Fibroblast of pulmonary artery (primary cell): ENCODE data around the gene UCHL3.

ENCODE experiments used
- DNase-seq: peaks from one replicate; pipeline ENCODE4 v3.0.0-alpha.2; 2010; ENCODE audit warnings: low read depth
- H3K4me3 ChIP-seq: replicated peaks from 2 replicates; pipeline ENCODE4 v1.5.1; 2011; ENCODE audit warnings: low read depth, mild to moderate bottlenecking, control low read depth, low read length, moderate library complexity
- TF ChIP-seq, protein P1 (sequence below): IDR thresholded peaks from 2 replicates; pipeline ENCODE4 v1.5.1; 2011; ENCODE audit warnings: mild to moderate bottlenecking, control low read depth, low read length, inconsistent platforms; ENCODE audit errors: missing control alignments

The UCHL3 gene

DNA sequence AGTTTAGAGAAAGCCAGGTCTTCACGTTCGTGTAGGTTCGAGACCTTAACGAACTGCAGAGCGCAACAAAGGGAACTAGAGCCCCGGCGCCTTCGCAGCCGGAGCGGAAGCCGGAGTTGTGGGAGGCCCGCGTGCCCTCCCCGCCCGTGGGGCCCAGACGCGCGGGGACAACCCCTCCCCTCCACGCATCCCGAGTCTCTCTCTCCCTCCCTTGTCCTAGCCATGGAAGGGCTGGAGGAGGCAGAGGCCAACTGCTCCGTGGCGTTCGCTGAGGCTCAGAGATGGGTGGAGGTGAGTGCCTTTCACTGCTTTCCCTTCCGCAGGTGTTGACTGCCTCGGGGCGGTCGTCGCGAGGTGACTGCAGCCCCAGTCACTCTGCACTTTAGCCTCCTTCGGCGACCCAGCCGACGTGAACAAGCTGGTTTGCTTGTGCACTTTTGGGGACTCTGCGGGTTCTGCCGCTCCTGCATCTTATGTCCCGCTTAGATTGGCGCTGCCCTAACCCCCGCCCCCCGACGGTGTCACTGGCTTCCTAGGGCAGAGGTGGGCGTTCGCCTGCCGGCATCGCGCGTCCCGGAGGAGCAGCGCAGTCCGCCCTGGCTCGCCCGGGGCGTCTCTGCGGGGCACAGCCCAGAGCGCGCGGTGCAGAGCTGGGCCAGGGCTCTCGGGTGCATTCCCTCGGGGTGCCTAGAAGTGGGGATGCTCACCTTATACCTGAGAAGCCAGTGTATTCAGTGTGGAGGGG is 87.0 kb downstream of the UCHL3 start:
- peak overlapping the region; percentile 85 for H3K4me3 ChIP-seq
- DNase-seq, result peak; percentile 47
- TF ChIP-seq, protein P1, sequence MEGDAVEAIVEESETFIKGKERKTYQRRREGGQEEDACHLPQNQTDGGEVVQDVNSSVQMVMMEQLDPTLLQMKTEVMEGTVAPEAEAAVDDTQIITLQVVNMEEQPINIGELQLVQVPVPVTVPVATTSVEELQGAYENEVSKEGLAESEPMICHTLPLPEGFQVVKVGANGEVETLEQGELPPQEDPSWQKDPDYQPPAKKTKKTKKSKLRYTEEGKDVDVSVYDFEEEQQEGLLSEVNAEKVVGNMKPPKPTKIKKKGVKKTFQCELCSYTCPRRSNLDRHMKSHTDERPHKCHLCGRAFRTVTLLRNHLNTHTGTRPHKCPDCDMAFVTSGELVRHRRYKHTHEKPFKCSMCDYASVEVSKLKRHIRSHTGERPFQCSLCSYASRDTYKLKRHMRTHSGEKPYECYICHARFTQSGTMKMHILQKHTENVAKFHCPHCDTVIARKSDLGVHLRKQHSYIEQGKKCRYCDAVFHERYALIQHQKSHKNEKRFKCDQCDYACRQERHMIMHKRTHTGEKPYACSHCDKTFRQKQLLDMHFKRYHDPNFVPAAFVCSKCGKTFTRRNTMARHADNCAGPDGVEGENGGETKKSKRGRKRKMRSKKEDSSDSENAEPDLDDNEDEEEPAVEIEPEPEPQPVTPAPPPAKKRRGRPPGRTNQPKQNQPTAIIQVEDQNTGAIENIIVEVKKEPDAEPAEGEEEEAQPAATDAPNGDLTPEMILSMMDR, result no peak

DNA sequence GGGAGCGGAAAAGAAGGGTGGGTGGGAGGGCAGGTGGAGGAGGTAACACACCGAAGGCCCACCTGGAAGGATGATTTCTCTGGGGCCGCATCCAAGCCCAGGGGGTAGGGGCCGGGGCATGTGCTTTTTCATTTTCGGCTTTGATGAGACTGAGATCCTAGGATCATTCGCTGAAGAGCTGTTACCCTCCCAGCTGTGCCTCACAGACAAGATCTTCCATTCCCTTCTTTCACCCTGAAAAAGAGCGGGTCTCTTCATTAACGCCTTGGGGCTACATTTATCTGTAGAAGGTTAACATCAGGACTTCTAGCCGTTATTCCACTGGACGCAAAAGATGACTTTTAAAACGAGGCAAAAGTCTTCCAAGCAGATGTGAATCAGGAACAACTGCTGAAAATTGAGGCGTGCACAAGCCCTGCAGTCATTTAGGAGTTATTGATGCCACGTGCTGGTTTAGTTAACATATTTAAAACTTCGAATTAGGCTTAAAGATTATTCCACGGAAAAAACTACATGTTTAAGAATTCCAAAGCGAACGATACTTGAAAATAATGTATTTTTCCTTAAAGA is 87.7 kb downstream of the UCHL3 start:
- TF ChIP-seq, protein P1, result no peak
- DNase-seq, result no peak
- peak overlapping the region; percentile 85 for H3K4me3 ChIP-seq

DNA sequence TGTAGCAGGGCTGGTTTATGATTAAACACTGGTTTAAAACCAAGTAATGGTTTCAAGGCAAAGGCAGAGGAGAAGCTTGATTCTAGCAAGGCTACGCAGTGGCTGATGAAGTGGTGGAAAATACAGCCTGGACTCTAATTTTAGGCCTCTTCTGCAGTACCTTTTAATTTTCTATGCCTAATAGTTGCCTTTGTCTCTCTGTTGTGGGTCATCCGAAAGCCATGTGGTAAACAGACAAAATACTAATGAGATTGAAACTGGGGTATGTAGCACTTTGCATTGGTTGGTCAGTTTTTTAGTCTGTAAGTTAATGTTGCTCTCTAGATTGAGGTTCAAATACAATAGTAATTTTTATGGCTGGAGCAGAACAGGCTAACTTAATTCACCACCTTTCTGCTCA is 89.9 kb downstream of the UCHL3 start:
- no peak for DNase-seq
- H3K4me3 ChIP-seq, result peak overlapping the region; percentile 1
- TF ChIP-seq, protein P1, result no peak

DNA sequence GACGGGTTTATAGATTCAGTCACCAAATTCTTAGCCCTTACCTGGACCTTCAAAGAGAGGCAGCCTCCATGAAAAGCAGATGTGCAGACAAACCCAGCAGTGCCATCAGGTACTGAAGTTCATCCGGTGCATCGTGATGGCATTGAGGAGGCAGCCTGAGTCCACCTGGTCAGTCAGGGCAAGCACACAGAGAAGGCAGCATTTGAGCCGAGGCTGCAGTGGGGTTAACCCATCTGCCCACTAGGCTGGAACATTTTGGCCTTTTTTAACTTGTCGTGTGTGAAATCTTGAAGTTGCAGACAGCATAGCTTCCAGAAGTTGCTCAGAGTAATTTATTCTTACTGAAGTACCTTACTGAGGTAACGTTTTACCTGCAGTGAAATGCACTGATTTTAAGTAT is 91.4 kb downstream of the UCHL3 start:
- H3K4me3 ChIP-seq, result no peak overlapping the region
- TF ChIP-seq, protein P1, result no peak
- DNase-seq, result no peak

DNA sequence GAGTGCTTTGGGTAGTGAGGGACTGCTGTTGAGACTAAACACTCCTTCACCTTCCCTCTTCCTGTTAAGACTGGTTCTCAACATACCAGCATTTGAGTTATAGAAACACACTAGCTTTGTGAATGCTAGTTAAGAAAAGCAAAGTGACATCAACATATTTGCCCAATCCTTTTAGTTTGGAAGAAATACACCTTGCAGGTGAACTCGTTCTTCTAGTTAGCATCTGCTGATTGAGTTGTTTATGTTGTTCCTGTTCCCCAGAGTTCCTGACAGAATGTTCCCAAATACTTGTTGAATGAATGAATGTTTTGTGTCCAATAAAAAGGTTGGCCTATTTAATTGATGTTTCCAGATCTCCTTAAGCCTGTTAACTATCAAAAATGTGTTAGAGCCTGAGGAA is 93.6 kb downstream of the UCHL3 start:
- no peak overlapping the region for H3K4me3 ChIP-seq
- DNase-seq, result no peak
- TF ChIP-seq, protein P1, result no peak

DNA sequence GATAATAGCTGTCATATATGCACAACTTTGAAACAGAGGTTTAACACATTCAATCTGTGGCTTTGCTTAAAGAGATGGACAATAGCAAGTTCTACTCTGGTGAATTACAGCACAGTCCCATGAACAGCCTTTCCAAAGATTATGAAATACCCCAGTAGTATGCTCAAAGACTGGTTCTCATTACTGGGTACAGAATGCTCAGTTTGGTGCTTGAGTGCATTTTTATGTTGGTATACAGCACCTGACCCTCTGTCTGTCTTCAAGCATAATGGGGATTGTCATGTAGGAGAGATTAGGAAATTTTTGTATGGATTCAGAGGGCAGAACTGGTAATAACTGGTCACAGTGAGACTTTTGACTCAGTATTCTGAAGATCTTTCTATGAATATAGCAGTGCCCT is 94.1 kb downstream of the UCHL3 start:
- TF ChIP-seq, protein P1, result no peak
- no peak for DNase-seq

DNA sequence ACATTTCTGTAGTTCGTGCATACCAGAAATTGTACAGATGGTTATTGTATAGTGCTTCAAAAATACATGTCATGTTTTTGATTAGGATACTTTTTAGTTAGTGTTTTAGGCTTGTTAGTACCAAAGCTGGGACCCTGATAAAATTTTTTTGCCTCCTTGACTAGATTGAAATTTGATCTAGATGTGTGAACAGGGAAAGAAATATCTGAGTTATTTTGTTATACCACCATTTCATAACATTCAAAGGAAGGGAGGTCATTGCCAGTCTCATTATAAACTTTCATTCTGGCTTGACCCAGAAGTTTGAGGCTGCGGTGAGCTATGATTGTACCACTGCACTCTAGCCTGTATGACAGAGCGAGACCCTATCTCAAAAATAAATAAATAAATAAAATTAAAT is 95.5 kb downstream of the UCHL3 start:
- no peak overlapping the region for H3K4me3 ChIP-seq
- no peak for DNase-seq
- TF ChIP-seq, protein P1, result no peak

More for the DNA sequence above, 94.1 kb downstream of the UCHL3 start:
- no peak overlapping the region for H3K4me3 ChIP-seq
